ENCODE measurements around the gene CCDC144A.
"Not testable (repeated sequence)": the region's sequence is repeated elsewhere in the genome, so short reads cannot be mapped to it uniquely, and the experiment has no call there.

GRCh38 chr17:16768290-16769175, 78.5 kb downstream of the CCDC144A start:
- TF ChIP-seq CTCF (IDR thresholded peaks at IDR 0.05); POLR2AphosphoS5 (IDR thresholded peaks at IDR 0.05; ENCODE audit: insufficient read depth in 1 of 2, low read depth in 1 of 2); POLR2A (IDR thresholded peaks at IDR 0.05): not testable (repeated sequence)
